ENCODE results near the gene KCNB1. TPM values are rescaled to one million over a fixed set of nuclear protein-coding genes. Genes with fewer than 3 reads are reported as not detected.

The KCNB1 gene
- total RNA-seq, 5 donors from 2014 or later (not counting 1 experiment from before 2014, with no cell fraction given), result 0.03 to 0.13 (median 0.12) TPM; not detected in 1

- no peak for DNase-seq
- H3K27ac ChIP-seq (ENCODE audit: low read length), result no peak overlapping the region
- H3K27me3 ChIP-seq (replicated peaks in 1 of 2; ENCODE audit: control insufficient read depth in 2 of 2, extremely low read depth in 1 of 2, insufficient read depth in 2 of 2, low read length in 1 of 2), result peaks cover 0 to 42% of the 10 kb centered on the region in 2 experiments
- no peaks in the 10 kb centered on the region for H3K9me3 ChIP-seq
- H3K4me1 ChIP-seq (ENCODE audit: control insufficient read depth in 1 of 2, extremely low read depth in 1 of 2, insufficient read depth in 2 of 2, low read length in 2 of 2), result no peaks in the 10 kb centered on the region
- H3K27me3 Mint-ChIP-seq, result peaks cover 15 to 25% of the 10 kb centered on the region in 2 donors
- POLR2A ChIA-PET, result no interaction called here
- CTCF ChIA-PET, result no interaction called here
- no peak overlapping the region for H3K4me3 ChIP-seq (ENCODE audit: control insufficient read depth in 1 of 2, extremely low read depth in 1 of 2, low read length in 1 of 2)
- H3K36me3 ChIP-seq (ENCODE audit: control insufficient read depth in 2 of 2, extremely low read depth in 1 of 2, insufficient read depth in 1 of 2, low read length in 1 of 2), result no peaks in the 10 kb centered on the region
- H3K4me3 Mint-ChIP-seq, result no peak overlapping the region
- 69% methylated on average over 10 of the region's 13 CpGs for WGBS (ENCODE audit: insufficient coverage)
- H3K27ac Mint-ChIP-seq, result no peak overlapping the region
- H3K4me1 Mint-ChIP-seq, result no peaks in the 10 kb centered on the region
- ATAC-seq (replicated peaks in 1 of 4), result no peak
- no peaks in the 10 kb centered on the region for H3K9me3 Mint-ChIP-seq
- no peaks in the 10 kb centered on the region for H3K36me3 Mint-ChIP-seq
Measured at GRCh38 chr20:49409302-49409974, 73.0 kb downstream of the KCNB1 start.

GRCh38 chr20:49408509-49409104, 73.9 kb downstream of the KCNB1 start:
- Histone ChIP-seq H3K36me3 (ENCODE audit: control insufficient read depth in 2 of 2, extremely low read depth in 1 of 2, insufficient read depth in 1 of 2, low read length in 1 of 2) (no peaks in the 10 kb centered on the region), H3K4me3 (ENCODE audit: control insufficient read depth in 1 of 2, extremely low read depth in 1 of 2, low read length in 1 of 2) (no peak overlapping the region), H3K27me3 (replicated peaks in 1 of 2; ENCODE audit: control insufficient read depth in 2 of 2, extremely low read depth in 1 of 2, insufficient read depth in 2 of 2, low read length in 1 of 2) (peaks cover 0 to 39% of the 10 kb centered on the region in 2 experiments), H3K4me1 (ENCODE audit: control insufficient read depth in 1 of 2, extremely low read depth in 1 of 2, insufficient read depth in 2 of 2, low read length in 2 of 2) (no peaks in the 10 kb centered on the region), H3K27ac (ENCODE audit: low read length) (no peak overlapping the region), H3K9me3 (no peaks in the 10 kb centered on the region)
- POLR2A ChIA-PET, result no interaction called here
- Mint-ChIP-seq H3K27me3 (peaks cover 15 to 21% of the 10 kb centered on the region in 2 donors), H3K9me3 (no peaks in the 10 kb centered on the region), H3K4me3 (no peak overlapping the region), H3K27ac (no peak overlapping the region), H3K36me3 (no peaks in the 10 kb centered on the region), H3K4me1 (no peaks in the 10 kb centered on the region)
- WGBS (ENCODE audit: insufficient coverage), result 87% methylated on average over 10 of the region's 11 CpGs
- DNase-seq, result no peak
- CTCF ChIA-PET, result no interaction called here
- ATAC-seq (replicated peaks in 1 of 4), result no peak

DNA sequence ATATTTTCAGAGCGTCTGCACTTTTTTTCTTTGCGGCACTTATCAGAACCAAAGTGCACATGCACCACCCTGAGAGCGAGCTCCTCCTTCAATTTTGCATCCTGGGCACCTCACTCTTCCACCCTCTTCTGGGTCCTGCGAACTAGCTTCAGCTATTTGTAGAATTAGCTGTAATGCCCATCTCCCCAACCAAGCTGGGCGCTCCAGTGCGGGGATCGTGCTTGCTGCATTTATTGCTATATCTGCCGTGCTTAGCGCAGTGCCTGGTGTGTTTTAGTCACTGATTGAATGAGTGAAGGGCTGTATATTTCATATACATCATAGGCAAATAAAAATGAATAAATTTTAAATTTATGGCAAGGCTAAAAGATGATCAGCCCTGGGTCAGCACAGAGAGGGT, 75.8 kb downstream of the KCNB1 start:
- H3K4me1 ChIP-seq (ENCODE audit: control insufficient read depth in 1 of 2, extremely low read depth in 1 of 2, insufficient read depth in 2 of 2, low read length in 2 of 2), result no peaks in the 10 kb centered on the region
- no peaks in the 10 kb centered on the region for H3K9me3 ChIP-seq
- H3K27ac ChIP-seq (ENCODE audit: low read length), result no peak overlapping the region
- DNase-seq (no peak), ATAC-seq (replicated peaks in 1 of 4) (no peak)
- CTCF ChIA-PET, result no interaction called here
- H3K36me3 Mint-ChIP-seq, result no peaks in the 10 kb centered on the region
- H3K4me1 Mint-ChIP-seq, result no peaks in the 10 kb centered on the region
- no peak overlapping the region for H3K27ac Mint-ChIP-seq
- POLR2A ChIA-PET, result no interaction called here
- no peak overlapping the region for H3K4me3 Mint-ChIP-seq
- no peaks in the 10 kb centered on the region for H3K9me3 Mint-ChIP-seq
- 74% methylated on average over 3 of the region's 9 CpGs for WGBS (ENCODE audit: insufficient coverage)
- no peaks in the 10 kb centered on the region for H3K36me3 ChIP-seq (ENCODE audit: control insufficient read depth in 2 of 2, extremely low read depth in 1 of 2, insufficient read depth in 1 of 2, low read length in 1 of 2)
- H3K4me3 ChIP-seq (ENCODE audit: control insufficient read depth in 1 of 2, extremely low read depth in 1 of 2, low read length in 1 of 2), result no peak overlapping the region
- H3K27me3 ChIP-seq (replicated peaks in 1 of 2; ENCODE audit: control insufficient read depth in 2 of 2, extremely low read depth in 1 of 2, insufficient read depth in 2 of 2, low read length in 1 of 2), result peaks cover 0 to 30% of the 10 kb centered on the region in 2 experiments
- H3K27me3 Mint-ChIP-seq, result peaks cover 17 to 19% of the 10 kb centered on the region in 2 donors

DNA sequence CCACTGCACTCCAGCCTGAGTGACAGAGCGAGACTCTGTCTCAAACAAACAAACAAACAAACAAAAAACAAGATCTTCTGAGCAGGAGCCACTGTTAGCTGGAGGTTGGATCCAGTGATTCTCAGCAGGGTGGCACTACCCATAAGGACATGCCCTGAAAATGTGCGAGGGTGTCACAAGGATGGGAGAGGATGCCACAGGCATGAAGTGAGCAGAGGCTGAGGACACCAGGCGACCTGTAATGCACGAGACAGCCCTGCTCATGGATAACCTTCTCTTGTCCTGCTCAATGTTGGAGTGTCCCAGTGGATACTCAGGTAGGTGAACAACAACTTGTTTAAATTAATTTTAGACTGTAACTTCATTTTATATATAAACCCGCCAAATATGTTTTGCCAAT, 76.8 kb downstream of the KCNB1 start:
- no peak overlapping the region for H3K4me3 Mint-ChIP-seq
- no peaks in the 10 kb centered on the region for H3K36me3 Mint-ChIP-seq
- no peak overlapping the region for H3K27ac Mint-ChIP-seq
- ChIA-PET POLR2A (no interaction called here), CTCF (no interaction called here)
- Histone ChIP-seq H3K36me3 (ENCODE audit: control insufficient read depth in 2 of 2, extremely low read depth in 1 of 2, insufficient read depth in 1 of 2, low read length in 1 of 2) (no peaks in the 10 kb centered on the region), H3K27ac (ENCODE audit: low read length) (no peak overlapping the region), H3K9me3 (no peaks in the 10 kb centered on the region), H3K4me3 (ENCODE audit: control insufficient read depth in 1 of 2, extremely low read depth in 1 of 2, low read length in 1 of 2) (no peak overlapping the region), H3K27me3 (replicated peaks in 1 of 2; ENCODE audit: control insufficient read depth in 2 of 2, extremely low read depth in 1 of 2, insufficient read depth in 2 of 2, low read length in 1 of 2) (peaks cover 0 to 28% of the 10 kb centered on the region in 2 experiments), H3K4me1 (ENCODE audit: control insufficient read depth in 1 of 2, extremely low read depth in 1 of 2, insufficient read depth in 2 of 2, low read length in 2 of 2) (no peaks in the 10 kb centered on the region)
- WGBS (ENCODE audit: insufficient coverage), result 88% methylated on average over 2 of the region's 5 CpGs
- no peaks in the 10 kb centered on the region for H3K9me3 Mint-ChIP-seq
- ATAC-seq (replicated peaks in 1 of 4) (no peak), DNase-seq (no peak)
- H3K4me1 Mint-ChIP-seq, result no peaks in the 10 kb centered on the region
- H3K27me3 Mint-ChIP-seq, result peaks cover 17 to 19% of the 10 kb centered on the region in 2 donors

- Histone ChIP-seq H3K4me3 (ENCODE audit: control insufficient read depth in 1 of 2, extremely low read depth in 1 of 2, low read length in 1 of 2) (no peak overlapping the region), H3K36me3 (ENCODE audit: control insufficient read depth in 2 of 2, extremely low read depth in 1 of 2, insufficient read depth in 1 of 2, low read length in 1 of 2) (no peaks in the 10 kb centered on the region), H3K27me3 (replicated peaks in 1 of 2; ENCODE audit: control insufficient read depth in 2 of 2, extremely low read depth in 1 of 2, insufficient read depth in 2 of 2, low read length in 1 of 2) (peaks cover 0 to 28% of the 10 kb centered on the region in 2 experiments), H3K4me1 (ENCODE audit: control insufficient read depth in 1 of 2, extremely low read depth in 1 of 2, insufficient read depth in 2 of 2, low read length in 2 of 2) (no peaks in the 10 kb centered on the region), H3K27ac (ENCODE audit: low read length) (no peak overlapping the region), H3K9me3 (no peaks in the 10 kb centered on the region)
- Mint-ChIP-seq H3K4me1 (no peaks in the 10 kb centered on the region), H3K27ac (no peak overlapping the region), H3K4me3 (no peak overlapping the region), H3K27me3 (peaks cover 17 to 19% of the 10 kb centered on the region in 2 donors), H3K36me3 (no peaks in the 10 kb centered on the region), H3K9me3 (no peaks in the 10 kb centered on the region)
- POLR2A ChIA-PET, result no interaction called here
- 38% methylated on average over 7 of the region's 8 CpGs for WGBS (ENCODE audit: insufficient coverage)
- ATAC-seq (replicated peaks in 1 of 4), result no peak
- no peak for DNase-seq
- CTCF ChIA-PET, result no interaction called here
Measured at GRCh38 chr20:49405062-49405683, 77.3 kb downstream of the KCNB1 start.

DNA sequence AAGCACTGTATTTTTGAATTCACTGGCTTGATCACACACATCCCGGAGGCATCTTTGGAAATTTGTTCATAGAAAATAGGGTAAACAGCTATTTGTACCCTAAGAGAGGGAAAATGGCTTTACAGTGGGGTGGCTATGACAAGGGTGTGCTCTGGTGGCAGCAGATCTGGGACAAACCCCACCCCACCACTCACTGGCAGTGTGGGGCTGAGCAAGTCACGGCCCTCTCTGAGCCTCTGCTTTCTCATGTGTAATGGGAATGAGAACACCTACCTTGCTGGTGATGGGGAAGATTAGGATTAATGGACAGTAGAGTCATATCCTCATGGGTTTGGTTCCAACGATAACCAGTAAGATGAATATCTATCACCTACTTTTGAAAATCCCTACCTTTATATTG, 78.0 kb downstream of the KCNB1 start:
- ChIA-PET CTCF (no interaction called here), POLR2A (no interaction called here)

More for the DNA sequence above, 78.0 kb downstream of the KCNB1 start:
- no peaks in the 10 kb centered on the region for H3K4me1 Mint-ChIP-seq
- ATAC-seq (replicated peaks in 1 of 4), result no peak
- no peak overlapping the region for H3K4me3 ChIP-seq (ENCODE audit: control insufficient read depth in 1 of 2, extremely low read depth in 1 of 2, low read length in 1 of 2)
- no peaks in the 10 kb centered on the region for H3K9me3 ChIP-seq
- peaks cover 0 to 25% of the 10 kb centered on the region in 2 experiments for H3K27me3 ChIP-seq (replicated peaks in 1 of 2; ENCODE audit: control insufficient read depth in 2 of 2, extremely low read depth in 1 of 2, insufficient read depth in 2 of 2, low read length in 1 of 2)
- H3K4me3 Mint-ChIP-seq, result no peak overlapping the region
- no peaks in the 10 kb centered on the region for H3K4me1 ChIP-seq (ENCODE audit: control insufficient read depth in 1 of 2, extremely low read depth in 1 of 2, insufficient read depth in 2 of 2, low read length in 2 of 2)
- H3K27me3 Mint-ChIP-seq, result peaks cover 17 to 19% of the 10 kb centered on the region in 2 donors
- DNase-seq, result no peak
- H3K9me3 Mint-ChIP-seq, result no peaks in the 10 kb centered on the region
- H3K27ac ChIP-seq (ENCODE audit: low read length), result no peak overlapping the region
- no peak overlapping the region for H3K27ac Mint-ChIP-seq
- no CpG with 5 or more reads among the region's 3 CpGs for WGBS (ENCODE audit: insufficient coverage)
- no peaks in the 10 kb centered on the region for H3K36me3 Mint-ChIP-seq
- H3K36me3 ChIP-seq (ENCODE audit: control insufficient read depth in 2 of 2, extremely low read depth in 1 of 2, insufficient read depth in 1 of 2, low read length in 1 of 2), result no peaks in the 10 kb centered on the region
